Endodermal cell (in vitro differentiated cells): ENCODE data around the gene ACAA2. TPM values are rescaled to one million over a fixed set of nuclear protein-coding genes. Genes with fewer than 3 reads are reported as not detected.
A peak's percentile ranks its signal among the peaks of the same experiment; 100 is the strongest.

Experiments
- DNase-seq: peaks from one replicate; pipeline ENCODE4 v3.0.0-alpha.2; 2017
- H3K27ac ChIP-seq: 2 replicates; pipeline ENCODE4 v1.5.1; 2013; ENCODE audit warnings: mild to moderate bottlenecking, low read depth, low read length, moderate library complexity
- H3K27me3 ChIP-seq: 2 replicates; pipeline ENCODE4 v1.6.1; 2013; ENCODE audit warnings: mild to moderate bottlenecking, low read length, moderate library complexity; ENCODE audit not compliant: insufficient read depth, control insufficient read depth, poor library complexity, severe bottlenecking
- H3K36me3 ChIP-seq: 2 replicates; pipeline ENCODE4 v1.7.0; 2013; ENCODE audit warnings: mild to moderate bottlenecking, low read length, moderate library complexity; ENCODE audit not compliant: control insufficient read depth, insufficient read depth
- H3K4me1 ChIP-seq: one replicate; pipeline ENCODE4 v1.7.0; 2013; ENCODE audit warnings: low read length; ENCODE audit not compliant: control insufficient read depth, insufficient read depth
- H3K4me3 ChIP-seq: 2 replicates; pipeline ENCODE4 v1.5.1; 2013; ENCODE audit warnings: mild to moderate bottlenecking, low read length, moderate library complexity
- H3K9ac ChIP-seq: 2 replicates; pipeline ENCODE4 v1.6.1; 2013; ENCODE audit warnings: mild to moderate bottlenecking, low read length, moderate library complexity; ENCODE audit not compliant: poor library complexity, severe bottlenecking; ENCODE audit errors: extremely low read depth
- H3K9me3 ChIP-seq: 2 replicates; pipeline ENCODE4 v1.6.1; 2013; ENCODE audit warnings: mild to moderate bottlenecking, low read length, moderate library complexity; ENCODE audit not compliant: control insufficient read depth
- H3K27ac Mint-ChIP-seq: 2 replicates; pipeline ENCODE4 v1.8.0; 2020; ENCODE audit warnings: mixed read lengths
- H3K27me3 Mint-ChIP-seq: 2 replicates; pipeline ENCODE4 v1.8.0; 2021; ENCODE audit warnings: mild to moderate bottlenecking, mixed read lengths; ENCODE audit not compliant: insufficient read depth
- H3K36me3 Mint-ChIP-seq: 2 replicates; pipeline ENCODE4 v1.8.0; 2020; ENCODE audit warnings: low read depth, mixed read lengths
- H3K4me1 Mint-ChIP-seq: 2 replicates; pipeline ENCODE4 v1.8.0; 2020; ENCODE audit warnings: mixed read lengths
- H3K4me3 Mint-ChIP-seq: 2 replicates; pipeline ENCODE4 v1.8.0; 2020; ENCODE audit warnings: mild to moderate bottlenecking, moderate library complexity, mixed read lengths
- H3K9me3 Mint-ChIP-seq: 2 replicates; pipeline ENCODE4 v1.8.0; 2020; ENCODE audit warnings: mild to moderate bottlenecking, mixed read lengths
- WGBS, 2 experiments: methylation state at CpG; one replicate each; pipeline versions ENCODE4 v1.1.5 to v1.1.7; 2013; ENCODE audit warnings: missing lambda C conversion rate in 2 of 2, mixed read lengths in 1 of 2; ENCODE audit not compliant: insufficient coverage in 1 of 2, insufficient read length in 1 of 2; 5-methylcytosine and 5-hydroxymethylcytosine counted together
- total RNA-seq, 2 donors: library from RNA; stranded (reverse); fragmentation: NEBNext Ultra II Directional in 1 of 2; extraction: Animal tissue kit (Norgen Biotek cat#: 25700) in 1 of 2; gene quantifications; 2 replicates in 1 of 2; 3 replicates in 1 of 2; pipeline ENCODE4 v1.2.1, GENCODE V29; 2021
- TF ChIP-seq, protein P1 (sequence below): fragments of 200-600 bp; sonication (generic); conservative IDR thresholded peaks from 2 replicates; pipeline ENCODE4 v1.5.0; 2021; ENCODE audit warnings: antibody characterized with exemption, mild to moderate bottlenecking

The ACAA2 gene
- total RNA-seq, 2 donors from 2014 or later, result 128 to 131 TPM

DNA sequence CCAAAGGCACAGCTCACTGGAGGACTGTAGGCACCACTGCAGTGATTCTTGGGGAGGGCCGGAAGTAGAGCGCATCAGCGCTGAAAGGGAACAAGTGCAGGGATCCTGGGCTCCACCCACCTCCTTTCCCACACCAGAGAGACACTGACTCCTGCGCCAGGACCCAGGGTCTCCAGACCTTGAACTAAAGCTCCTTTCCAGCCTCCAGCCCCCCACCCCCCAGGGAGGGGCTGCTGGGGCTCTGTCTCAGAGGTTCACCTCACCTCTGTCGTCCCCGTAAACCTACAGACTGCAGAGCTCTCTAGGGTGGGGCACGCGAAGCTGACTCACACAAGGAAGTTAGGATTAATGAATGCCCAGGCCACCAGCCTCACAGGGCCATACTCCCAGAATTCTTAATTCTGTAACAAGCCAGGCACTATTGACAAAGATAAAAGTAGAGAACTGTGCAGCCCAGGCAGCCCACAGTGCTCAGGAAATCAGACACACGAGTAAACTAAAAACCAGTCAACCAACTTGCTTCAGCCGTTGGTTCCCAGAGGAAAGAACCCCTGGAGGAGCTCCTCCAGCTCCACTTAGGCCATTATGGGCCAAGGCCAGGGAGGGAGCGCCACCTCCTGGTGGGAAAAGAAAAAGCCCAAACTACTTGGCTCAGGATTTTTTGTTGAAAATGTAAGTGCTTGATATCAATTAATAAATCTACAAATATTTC is 45.1 kb upstream of the ACAA2 start:
- 62 to 79% methylated on average over 4 to 11 of the region's 11 CpGs for WGBS, 2 experiments
- no peaks in the 10 kb centered on the region for H3K27me3 ChIP-seq
- DNase-seq, result peak; percentile 91
- H3K27ac ChIP-seq, result no peak overlapping the region
- Mint-ChIP-seq H3K4me1 (peaks cover 9% of the 10 kb centered on the region), H3K36me3 (no peaks in the 10 kb centered on the region), H3K27ac (no peak overlapping the region), H3K4me3 (no peak overlapping the region), H3K9me3 (no peaks in the 10 kb centered on the region), H3K27me3 (no peaks in the 10 kb centered on the region)
- no peaks in the 10 kb centered on the region for H3K9me3 ChIP-seq
- H3K4me1 ChIP-seq, result no peaks in the 10 kb centered on the region
- TF ChIP-seq, protein P1, sequence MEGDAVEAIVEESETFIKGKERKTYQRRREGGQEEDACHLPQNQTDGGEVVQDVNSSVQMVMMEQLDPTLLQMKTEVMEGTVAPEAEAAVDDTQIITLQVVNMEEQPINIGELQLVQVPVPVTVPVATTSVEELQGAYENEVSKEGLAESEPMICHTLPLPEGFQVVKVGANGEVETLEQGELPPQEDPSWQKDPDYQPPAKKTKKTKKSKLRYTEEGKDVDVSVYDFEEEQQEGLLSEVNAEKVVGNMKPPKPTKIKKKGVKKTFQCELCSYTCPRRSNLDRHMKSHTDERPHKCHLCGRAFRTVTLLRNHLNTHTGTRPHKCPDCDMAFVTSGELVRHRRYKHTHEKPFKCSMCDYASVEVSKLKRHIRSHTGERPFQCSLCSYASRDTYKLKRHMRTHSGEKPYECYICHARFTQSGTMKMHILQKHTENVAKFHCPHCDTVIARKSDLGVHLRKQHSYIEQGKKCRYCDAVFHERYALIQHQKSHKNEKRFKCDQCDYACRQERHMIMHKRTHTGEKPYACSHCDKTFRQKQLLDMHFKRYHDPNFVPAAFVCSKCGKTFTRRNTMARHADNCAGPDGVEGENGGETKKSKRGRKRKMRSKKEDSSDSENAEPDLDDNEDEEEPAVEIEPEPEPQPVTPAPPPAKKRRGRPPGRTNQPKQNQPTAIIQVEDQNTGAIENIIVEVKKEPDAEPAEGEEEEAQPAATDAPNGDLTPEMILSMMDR, result peak; percentile 98
- no peak overlapping the region for H3K4me3 ChIP-seq
- H3K36me3 ChIP-seq, result no peaks in the 10 kb centered on the region
- no peak overlapping the region for H3K9ac ChIP-seq

DNA sequence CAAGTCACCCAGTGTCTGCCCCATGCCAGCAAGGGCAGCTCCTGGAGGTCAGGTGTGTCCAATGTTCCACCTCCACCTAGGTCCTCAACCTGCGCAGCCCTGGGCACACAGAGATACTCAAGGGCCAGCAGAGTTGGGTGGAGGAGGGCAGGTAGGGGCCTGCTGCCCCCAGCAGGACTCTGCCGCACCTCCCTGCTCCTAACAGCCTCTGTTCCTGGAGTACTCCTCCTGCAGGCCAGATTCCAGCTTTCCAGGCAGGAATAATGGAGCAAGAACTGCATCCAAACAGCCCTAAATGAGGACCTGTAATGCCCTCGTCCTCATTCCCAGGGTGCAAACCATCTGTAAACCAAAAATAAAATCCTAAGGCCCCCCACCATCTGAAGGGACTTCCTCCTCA is 44.4 kb upstream of the ACAA2 start:
- WGBS, 2 experiments, result 83 to 89% methylated on average over 1 to 3 of the region's 3 CpGs
- Histone ChIP-seq H3K4me3 (no peak overlapping the region), H3K27ac (no peak overlapping the region), H3K9ac (no peak overlapping the region), H3K27me3 (no peaks in the 10 kb centered on the region), H3K4me1 (no peaks in the 10 kb centered on the region), H3K36me3 (no peaks in the 10 kb centered on the region), H3K9me3 (no peaks in the 10 kb centered on the region)
- H3K4me3 Mint-ChIP-seq, result no peak overlapping the region
- no peak overlapping the region for H3K27ac Mint-ChIP-seq
- H3K4me1 Mint-ChIP-seq, result peaks cover 9% of the 10 kb centered on the region
- H3K27me3 Mint-ChIP-seq, result no peaks in the 10 kb centered on the region
- H3K9me3 Mint-ChIP-seq, result no peaks in the 10 kb centered on the region
- TF ChIP-seq, protein P1, result peak; percentile 65
- DNase-seq, result no peak
- no peaks in the 10 kb centered on the region for H3K36me3 Mint-ChIP-seq

DNA sequence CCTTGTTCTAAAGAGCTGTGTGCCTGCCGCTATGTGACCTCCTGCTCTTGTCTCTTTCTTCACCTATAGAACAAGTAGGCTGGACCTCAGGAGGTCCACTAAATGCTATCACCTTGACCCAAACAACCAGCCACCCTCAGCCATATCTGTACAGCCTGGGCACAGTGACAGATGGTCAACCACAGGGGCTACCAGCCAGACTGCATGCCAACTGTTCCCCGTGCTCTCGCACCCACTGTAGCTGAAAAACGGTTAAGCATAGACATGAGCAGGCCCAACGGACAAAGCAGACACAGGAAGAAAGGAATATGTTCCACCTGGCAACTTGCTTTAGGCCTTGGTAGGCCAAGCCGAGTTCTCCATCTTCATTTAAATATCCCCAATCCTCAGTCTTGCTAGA is 43.2 kb upstream of the ACAA2 start:
- H3K27me3 ChIP-seq, result no peaks in the 10 kb centered on the region
- H3K4me3 Mint-ChIP-seq, result no peak overlapping the region
- H3K4me3 ChIP-seq, result no peak overlapping the region
- DNase-seq, result no peak
- no peak overlapping the region for H3K27ac Mint-ChIP-seq
- no peak overlapping the region for H3K9ac ChIP-seq
- no peaks in the 10 kb centered on the region for H3K36me3 Mint-ChIP-seq
- 91 to 95% methylated on average over 5 to 6 of the region's 6 CpGs for WGBS, 2 experiments
- no peaks in the 10 kb centered on the region for H3K4me1 ChIP-seq
- H3K4me1 Mint-ChIP-seq, result peaks cover 9% of the 10 kb centered on the region
- H3K9me3 Mint-ChIP-seq, result no peaks in the 10 kb centered on the region
- H3K9me3 ChIP-seq, result no peaks in the 10 kb centered on the region
- no peaks in the 10 kb centered on the region for H3K36me3 ChIP-seq
- TF ChIP-seq, protein P1, result no peak
- no peak overlapping the region for H3K27ac ChIP-seq
- H3K27me3 Mint-ChIP-seq, result no peaks in the 10 kb centered on the region
